ENCODE measurements around the gene TSPAN15.

- no peak for TF ChIP-seq POLR2A (IDR thresholded peaks at IDR 0.05)
- TF ChIP-seq CTCF (IDR thresholded peaks at IDR 0.05) = no peak
Measured at GRCh38 chr10:69506487-69506833, 55.2 kb downstream of the TSPAN15 start.
